HG02623 (cell line): ENCODE measurements around the gene POC1A.

Source experiments
- ATAC-seq: cut with Tn5 transposase; IDR thresholded peaks from one replicate; pipeline ENCODE4 v1.9.1; 2021; ENCODE audit warnings: moderate library complexity; ENCODE audit not compliant: unreplicated experiment

POC1A gene

GRCh38 chr3:52108302-52109232 lies 45.7 kb downstream of the POC1A start:
- ATAC-seq, result no peak

GRCh38 chr3:52106951-52107611 lies 47.1 kb downstream of the POC1A start:
- ATAC-seq, result no peak

- ATAC-seq, result no peak
These were observed 49.3 kb downstream of the POC1A start for GRCh38 chr3:52104684-52105640.

- ATAC-seq, result no peak
These were observed 51.3 kb downstream of the POC1A start for GRCh38 chr3:52102934-52103333.

GRCh38 chr3:52099001-52099401 lies 55.2 kb downstream of the POC1A start:
- no peak for ATAC-seq

GRCh38 chr3:52097851-52098507 lies 56.2 kb downstream of the POC1A start:
- ATAC-seq, result no peak

- ATAC-seq, result no peak
These were observed 58.0 kb downstream of the POC1A start for GRCh38 chr3:52095990-52096775.

- no peak for ATAC-seq
These were observed 59.4 kb downstream of the POC1A start for GRCh38 chr3:52094571-52095485.

- ATAC-seq, result no peak
These were observed 60.3 kb downstream of the POC1A start for GRCh38 chr3:52093756-52094545.

GRCh38 chr3:52092891-52093290 lies 61.3 kb downstream of the POC1A start:
- no peak for ATAC-seq

GRCh38 chr3:52092271-52092660 lies 62.0 kb downstream of the POC1A start:
- no peak for ATAC-seq

GRCh38 chr3:52091586-52092270 lies 62.5 kb downstream of the POC1A start:
- no peak for ATAC-seq

GRCh38 chr3:52090933-52091468 lies 63.2 kb downstream of the POC1A start:
- no peak for ATAC-seq

GRCh38 chr3:52090131-52090932 lies 63.9 kb downstream of the POC1A start:
- no peak for ATAC-seq

GRCh38 chr3:52089691-52090090 lies 64.5 kb downstream of the POC1A start:
- no peak for ATAC-seq
